Diencephalon (tissue), 1 donor: Measurements from ENCODE around the gene OR51V1. TPM values are rescaled to one million over a fixed set of nuclear protein-coding genes. Genes with fewer than 3 reads are reported as not detected.

Experiments
- total RNA-seq: library from RNA; depleted of rRNA; stranded (reverse); fragments of >200 nt; gene quantifications from one replicate; pipeline ENCODE4 v1.2.3, GENCODE V29; 2014

OR51V1 gene
- total RNA-seq, result not detected

GRCh38 chr11:5200582-5200981, at the start of gene OR51V1:
TSS of gene OR51V1 (minus strand) at chr11:5200682. CDS start at chr11:5200682, 0 bp downstream.

GRCh38 chr11:5249807-5250396, 49.4 kb upstream of the OR51V1 start, which contains the start of gene HBG1:
TSS of gene HBG1 (minus strand) at chr11:5249857. CDS start at chr11:5249804, 53 bp downstream.

GRCh38 chr11:5234381-5234834, 33.9 kb upstream of the OR51V1 start, which contains the start of gene HBD:
TSS of gene HBD (minus strand) at chr11:5234483. CDS start at chr11:5234433, 50 bp downstream.

GRCh38 chr11:5226732-5227310, 26.3 kb upstream of the OR51V1 start, which contains the start of gene HBB:
TSS of gene HBB (minus strand) at chr11:5227071. CDS start at chr11:5227021, 50 bp downstream.

GRCh38 chr11:5154657-5155056, 45.8 kb downstream of the OR51V1 start, which contains the start of gene OR52A1:
TSS of gene OR52A1 (minus strand) at chr11:5154757. CDS start at chr11:5152369, 2,388 bp downstream.

Other genes with a start within 250 kb of the OR51V1 start
- not detected for gene OR51A2, start 245.0 kb downstream of the OR51V1 start, total RNA-seq
- not detected for gene OR51L1, start 205.8 kb downstream of the OR51V1 start, total RNA-seq
- not detected for gene OR52J3, start 154.2 kb downstream of the OR51V1 start, total RNA-seq
- gene OR52E2, start 141.1 kb downstream of the OR51V1 start, total RNA-seq, result not detected
- not detected for gene OR52E1, start 131.1 kb downstream of the OR51V1 start, total RNA-seq
- gene OR52A5, start 62.3 kb downstream of the OR51V1 start, total RNA-seq, result not detected
- gene OR52A1, start 45.9 kb downstream of the OR51V1 start, total RNA-seq, result not detected
- gene HBB, start 26.4 kb upstream of the OR51V1 start, total RNA-seq, result 550 TPM
- gene HBD, start 33.8 kb upstream of the OR51V1 start, total RNA-seq, result not detected
- gene HBG1, start 49.2 kb upstream of the OR51V1 start, total RNA-seq, result 3.5 TPM
- gene HBG2, start 54.1 kb upstream of the OR51V1 start, total RNA-seq, result 2,344 TPM
- 13.8 TPM for gene HBE1, start 69.3 kb upstream of the OR51V1 start, total RNA-seq
- gene OR51B4, start 101.3 kb upstream of the OR51V1 start, total RNA-seq, result not detected
- gene OR51B2, start 123.6 kb upstream of the OR51V1 start, total RNA-seq, result 0.46 TPM
- gene OR51B5, start 142.8 kb upstream of the OR51V1 start, total RNA-seq, result 0.46 TPM
- gene OR51B6, start 150.8 kb upstream of the OR51V1 start, total RNA-seq, result not detected
- gene OR51M1, start 183.1 kb upstream of the OR51V1 start, total RNA-seq, result not detected
- gene OR51Q1, start 221.4 kb upstream of the OR51V1 start, total RNA-seq, result not detected
- gene OR51I1, start 240.8 kb upstream of the OR51V1 start, total RNA-seq, result not detected
- not detected for gene OR51I2, start 248.6 kb upstream of the OR51V1 start, total RNA-seq